GM12864 (cell line): ENCODE measurements around the gene FBXW5.

Source experiments
- DNase-seq: peaks from one replicate; pipeline ENCODE4 v3.0.0-alpha.2; 2011; ENCODE audit warnings: low read depth
- H3K4me3 ChIP-seq: 2 replicates; pipeline ENCODE4 v1.5.1; 2011; ENCODE audit warnings: mild to moderate bottlenecking, low read depth, low read length, control low read depth
- TF ChIP-seq, protein P1 (sequence below): IDR thresholded peaks from 2 replicates; pipeline ENCODE4 v1.5.1; 2011; ENCODE audit warnings: low read depth, mild to moderate bottlenecking, moderate library complexity, low read length, control low read depth, inconsistent platforms; ENCODE audit errors: missing control alignments

FBXW5 gene

GRCh38 chr9:136977649-136978072, 33.1 kb upstream of the FBXW5 start:
- no peak overlapping the region for H3K4me3 ChIP-seq
- TF ChIP-seq, protein P1, sequence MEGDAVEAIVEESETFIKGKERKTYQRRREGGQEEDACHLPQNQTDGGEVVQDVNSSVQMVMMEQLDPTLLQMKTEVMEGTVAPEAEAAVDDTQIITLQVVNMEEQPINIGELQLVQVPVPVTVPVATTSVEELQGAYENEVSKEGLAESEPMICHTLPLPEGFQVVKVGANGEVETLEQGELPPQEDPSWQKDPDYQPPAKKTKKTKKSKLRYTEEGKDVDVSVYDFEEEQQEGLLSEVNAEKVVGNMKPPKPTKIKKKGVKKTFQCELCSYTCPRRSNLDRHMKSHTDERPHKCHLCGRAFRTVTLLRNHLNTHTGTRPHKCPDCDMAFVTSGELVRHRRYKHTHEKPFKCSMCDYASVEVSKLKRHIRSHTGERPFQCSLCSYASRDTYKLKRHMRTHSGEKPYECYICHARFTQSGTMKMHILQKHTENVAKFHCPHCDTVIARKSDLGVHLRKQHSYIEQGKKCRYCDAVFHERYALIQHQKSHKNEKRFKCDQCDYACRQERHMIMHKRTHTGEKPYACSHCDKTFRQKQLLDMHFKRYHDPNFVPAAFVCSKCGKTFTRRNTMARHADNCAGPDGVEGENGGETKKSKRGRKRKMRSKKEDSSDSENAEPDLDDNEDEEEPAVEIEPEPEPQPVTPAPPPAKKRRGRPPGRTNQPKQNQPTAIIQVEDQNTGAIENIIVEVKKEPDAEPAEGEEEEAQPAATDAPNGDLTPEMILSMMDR: no peak
- no peak for DNase-seq

DNA sequence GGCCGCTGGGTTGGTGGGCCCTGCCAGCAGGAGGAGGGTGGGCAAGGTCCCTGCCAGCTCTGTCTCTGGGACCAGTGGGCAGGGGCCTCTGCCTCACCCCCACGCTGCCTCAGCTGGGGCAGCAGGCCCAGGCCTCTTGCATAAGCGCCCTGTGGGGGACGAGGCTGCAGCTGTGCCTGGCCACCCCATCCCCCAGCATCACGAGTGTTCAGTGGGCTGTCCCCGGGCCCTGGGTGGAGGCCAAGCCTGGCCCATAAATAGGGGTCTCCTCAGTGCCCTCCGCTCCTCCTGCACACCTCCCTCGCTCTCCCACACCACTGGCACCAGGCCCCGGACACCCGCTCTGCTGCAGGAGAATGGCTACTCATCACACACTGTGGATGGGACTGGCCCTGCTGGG, 32.7 kb upstream of the FBXW5 start, which contains the start of gene PTGDS:
Gene PTGDS (plus strand): TSS at position 282 of the 400 bp plus-strand sequence. CDS start 75 bp downstream, at position 357.
- no peak for DNase-seq
- TF ChIP-seq, protein P1: no peak
- no peak within 1 kb of the TSS for H3K4me3 ChIP-seq

GRCh38 chr9:136975644-136976043, 31.1 kb upstream of the FBXW5 start:
- TF ChIP-seq, protein P1: peak; percentile 24
- H3K4me3 ChIP-seq: no peak overlapping the region
- DNase-seq: no peak

GRCh38 chr9:136974817-136975535, 30.4 kb upstream of the FBXW5 start:
- H3K4me3 ChIP-seq: no peak overlapping the region
- TF ChIP-seq, protein P1: no peak
- no peak for DNase-seq

DNA sequence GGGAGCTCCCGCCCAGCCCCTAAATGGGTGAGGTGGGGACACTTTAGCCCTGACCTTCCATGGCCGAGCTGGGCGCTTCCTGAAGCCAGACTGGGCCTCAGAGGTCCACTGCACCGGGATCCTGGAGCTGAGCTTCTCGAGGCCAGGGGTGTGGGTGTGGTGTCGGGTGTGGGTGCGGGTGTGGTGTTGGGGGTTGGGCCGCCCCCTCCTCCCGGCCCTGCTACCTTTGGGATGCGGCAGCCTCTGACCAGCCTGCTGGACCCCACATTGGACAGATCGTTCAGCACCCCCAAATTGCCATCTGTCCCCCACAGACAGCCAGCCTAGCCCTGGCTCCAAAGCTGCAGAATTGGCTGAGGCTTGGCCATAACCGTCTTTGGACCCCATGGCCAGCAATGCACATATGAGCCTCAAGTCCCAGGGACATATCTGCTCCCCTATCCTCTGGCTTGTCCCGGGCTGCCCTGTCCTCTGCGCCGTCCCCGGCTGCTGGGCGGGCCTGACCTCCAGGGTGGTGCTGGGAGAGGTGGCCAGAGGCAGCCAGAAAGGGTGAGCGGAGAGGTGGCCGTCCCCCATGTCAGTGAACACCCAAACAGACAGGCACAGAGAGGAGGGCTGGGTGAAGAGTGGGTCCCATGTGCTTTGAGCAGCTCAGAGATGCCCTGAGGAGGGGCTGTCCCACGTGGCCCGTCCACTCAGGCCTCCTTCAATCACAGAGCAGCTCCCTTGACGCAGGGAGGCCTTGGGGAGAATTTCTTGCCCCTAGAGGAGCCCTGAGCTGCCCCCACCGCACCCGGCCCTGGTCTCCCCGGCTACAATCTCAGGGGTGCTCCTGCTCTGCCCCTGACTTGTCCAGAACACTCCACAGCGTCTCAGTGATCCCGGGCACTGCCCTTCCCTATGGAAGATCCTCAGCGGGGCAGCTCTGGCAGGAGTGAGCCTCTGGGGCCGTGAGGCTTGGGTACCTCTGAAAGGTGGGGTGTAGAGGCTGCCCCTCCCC, 29.4 kb upstream of the FBXW5 start:
- TF ChIP-seq, protein P1: no peak
- no peak for DNase-seq
- H3K4me3 ChIP-seq: no peak overlapping the region

DNA sequence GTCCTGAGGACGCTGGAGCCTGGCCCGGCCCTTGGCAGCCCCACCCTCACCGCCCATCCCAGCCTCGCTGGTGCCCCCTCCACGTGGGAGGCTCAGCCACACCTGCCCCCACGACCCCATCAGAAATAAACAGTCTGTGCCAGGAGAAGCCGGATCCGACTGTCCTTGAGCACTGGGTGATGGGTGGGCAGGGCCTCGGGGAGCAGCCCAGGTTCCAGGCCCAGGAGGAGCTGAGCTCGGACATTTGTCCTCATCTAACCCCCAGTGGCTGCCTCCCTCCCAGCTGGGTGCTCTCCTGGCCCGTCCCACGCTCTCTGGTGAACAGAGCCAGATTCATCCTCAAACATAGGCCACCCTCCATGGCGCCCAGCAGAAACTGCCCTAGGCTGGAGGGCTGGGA, 28.2 kb upstream of the FBXW5 start:
- DNase-seq: no peak
- H3K4me3 ChIP-seq: no peak overlapping the region
- TF ChIP-seq, protein P1: no peak
